Activated CD4-positive, alpha-beta T cell treated with anti-CD3 and anti-CD28 coated beads, Interleukin-2, amount 10 ng/mL, durations not matched to agents 24 days and 14 days (primary cell): Measurements from ENCODE around the gene RNASE13. TPM values are rescaled to one million over a fixed set of nuclear protein-coding genes. Genes with fewer than 3 reads are reported as not detected.

Experiments used
- DNase-seq: peaks from one replicate; pipeline ENCODE4 v3.0.0; 2022
- H3K27ac Mint-ChIP-seq: one replicate; pipeline ENCODE4 v1.8.0; 2022; ENCODE audit warnings: mild to moderate bottlenecking, mixed read lengths
- H3K27me3 Mint-ChIP-seq: one replicate; pipeline ENCODE4 v1.8.0; 2022; ENCODE audit warnings: mixed read lengths
- H3K36me3 Mint-ChIP-seq: one replicate; pipeline ENCODE4 v1.8.0; 2022; ENCODE audit warnings: low read depth, mild to moderate bottlenecking, mixed read lengths
- H3K4me1 Mint-ChIP-seq: one replicate; pipeline ENCODE4 v1.8.0; 2021; ENCODE audit warnings: mixed read lengths
- H3K4me3 Mint-ChIP-seq: one replicate; pipeline ENCODE4 v1.8.0; 2022; ENCODE audit warnings: mild to moderate bottlenecking, moderate library complexity, mixed read lengths
- H3K9me3 Mint-ChIP-seq: one replicate; pipeline ENCODE4 v1.8.0; 2021; ENCODE audit warnings: mixed read lengths
- intact Hi-C: fragments of 100-400 bp; cut with micrococcal nuclease; formaldehyde crosslinking; loops from one replicate; pipeline ENCODE4 v1.15.1; 2023
- total RNA-seq: library from RNA; stranded (reverse); gene quantifications from 2 replicates; pipeline ENCODE4 v1.2.3, GENCODE V29; 2022

Gene RNASE13
- total RNA-seq, 1 donor from 2014 or later = not detected

GRCh38 chr14:21057803-21058675 lies 23.4 kb upstream of the RNASE13 start, which contains the start of gene RNASE8:
Gene RNASE8, plus strand, starts transcription at chr14:21057822. Its CDS starts 71 bp downstream, at chr14:21057893.
- intact Hi-C loops = no loop called here
- Mint-ChIP-seq H3K9me3 (no peaks in the 10 kb centered on the region), H3K27ac (no peak within 1 kb of the TSS), H3K4me3 (no peak within 1 kb of the TSS), H3K36me3 (no peaks in the 10 kb centered on the region), H3K4me1 (peaks cover 3% of the 10 kb centered on the region), H3K27me3 (peaks cover 20% of the 10 kb centered on the region)
- no peak for DNase-seq

- peaks cover 3% of the 10 kb centered on the region for H3K4me1 Mint-ChIP-seq
- H3K4me3 Mint-ChIP-seq = no peak overlapping the region
- peaks cover 12% of the 10 kb centered on the region for H3K27me3 Mint-ChIP-seq
- H3K9me3 Mint-ChIP-seq = no peaks in the 10 kb centered on the region
- DNase-seq = no peak
- intact Hi-C loops = no loop called here
- no peak overlapping the region for H3K27ac Mint-ChIP-seq
- H3K36me3 Mint-ChIP-seq = no peaks in the 10 kb centered on the region
These were observed 22.0 kb upstream of the RNASE13 start for GRCh38 chr14:21056520-21057163.

- peaks cover 3% of the 10 kb centered on the region for H3K4me1 Mint-ChIP-seq
- peaks cover 8% of the 10 kb centered on the region for H3K27me3 Mint-ChIP-seq
- intact Hi-C loops = no loop called here
- H3K36me3 Mint-ChIP-seq = no peaks in the 10 kb centered on the region
- H3K27ac Mint-ChIP-seq = no peak overlapping the region
- H3K4me3 Mint-ChIP-seq = no peak overlapping the region
- DNase-seq = no peak
- H3K9me3 Mint-ChIP-seq = no peaks in the 10 kb centered on the region
These were observed 21.0 kb upstream of the RNASE13 start for GRCh38 chr14:21055432-21056117.

DNA sequence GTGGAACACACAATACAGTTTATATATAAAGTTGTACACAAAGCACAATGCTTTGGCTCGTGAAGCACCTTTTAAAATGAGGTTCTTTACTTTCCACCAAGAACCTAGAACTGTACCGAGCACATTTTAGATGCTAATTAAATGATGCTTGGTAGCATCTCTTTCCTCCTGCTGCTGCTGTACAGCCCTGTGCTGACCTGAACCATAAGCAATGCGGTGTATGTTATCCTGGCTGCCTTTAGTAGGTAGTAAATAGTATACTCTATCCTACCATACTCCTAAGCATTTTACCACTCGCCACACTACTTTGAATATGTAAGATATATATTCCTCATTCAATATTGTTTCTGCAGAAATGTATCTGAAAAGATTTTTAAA lies 20.1 kb upstream of the RNASE13 start:
- intact Hi-C loops = no loop called here
- no peaks in the 10 kb centered on the region for H3K36me3 Mint-ChIP-seq
- no peaks in the 10 kb centered on the region for H3K9me3 Mint-ChIP-seq
- no peak for DNase-seq
- H3K27ac Mint-ChIP-seq = no peak overlapping the region
- peaks cover 5% of the 10 kb centered on the region for H3K27me3 Mint-ChIP-seq
- no peak overlapping the region for H3K4me3 Mint-ChIP-seq
- H3K4me1 Mint-ChIP-seq = peaks cover 3% of the 10 kb centered on the region

- H3K27me3 Mint-ChIP-seq = peaks cover 5% of the 10 kb centered on the region
- intact Hi-C loops = no loop called here
- no peaks in the 10 kb centered on the region for H3K9me3 Mint-ChIP-seq
- no peak for DNase-seq
- H3K36me3 Mint-ChIP-seq = no peaks in the 10 kb centered on the region
- H3K4me1 Mint-ChIP-seq = peaks cover 3% of the 10 kb centered on the region
- H3K27ac Mint-ChIP-seq = no peak overlapping the region
- H3K4me3 Mint-ChIP-seq = no peak overlapping the region
These were observed 19.6 kb upstream of the RNASE13 start for GRCh38 chr14:21054123-21054767.

- Mint-ChIP-seq H3K27ac (no peak overlapping the region), H3K4me1 (peaks cover 3% of the 10 kb centered on the region), H3K27me3 (peaks cover 5% of the 10 kb centered on the region), H3K4me3 (no peak overlapping the region), H3K9me3 (no peaks in the 10 kb centered on the region), H3K36me3 (no peaks in the 10 kb centered on the region)
- DNase-seq = no peak
- intact Hi-C loops = no loop called here
These were observed 18.8 kb upstream of the RNASE13 start for GRCh38 chr14:21053184-21054122.

DNA sequence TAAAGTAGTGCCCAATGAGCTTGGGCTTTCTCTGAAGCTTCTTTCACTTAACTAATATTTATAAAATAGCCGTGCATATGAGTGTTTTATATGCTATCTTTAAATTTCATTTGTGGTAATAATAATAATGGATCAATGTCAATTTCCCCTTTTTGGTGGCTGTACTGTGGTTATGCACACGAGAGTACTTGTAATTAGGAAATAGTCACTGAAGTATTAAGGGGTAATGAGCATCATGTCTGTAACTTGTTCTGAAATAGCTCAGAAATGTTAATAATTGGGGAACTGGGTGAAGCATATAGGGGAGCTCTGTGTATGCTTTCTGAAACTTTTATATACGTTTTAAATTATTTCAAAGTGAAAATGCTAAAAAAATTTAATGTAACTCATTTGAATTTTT lies 16.0 kb upstream of the RNASE13 start:
- Mint-ChIP-seq H3K27me3 (peaks cover 13% of the 10 kb centered on the region), H3K36me3 (no peaks in the 10 kb centered on the region), H3K27ac (no peak overlapping the region), H3K4me3 (no peak overlapping the region), H3K4me1 (peaks cover 3% of the 10 kb centered on the region), H3K9me3 (no peaks in the 10 kb centered on the region)
- intact Hi-C loops = no loop called here
- DNase-seq = no peak

DNA sequence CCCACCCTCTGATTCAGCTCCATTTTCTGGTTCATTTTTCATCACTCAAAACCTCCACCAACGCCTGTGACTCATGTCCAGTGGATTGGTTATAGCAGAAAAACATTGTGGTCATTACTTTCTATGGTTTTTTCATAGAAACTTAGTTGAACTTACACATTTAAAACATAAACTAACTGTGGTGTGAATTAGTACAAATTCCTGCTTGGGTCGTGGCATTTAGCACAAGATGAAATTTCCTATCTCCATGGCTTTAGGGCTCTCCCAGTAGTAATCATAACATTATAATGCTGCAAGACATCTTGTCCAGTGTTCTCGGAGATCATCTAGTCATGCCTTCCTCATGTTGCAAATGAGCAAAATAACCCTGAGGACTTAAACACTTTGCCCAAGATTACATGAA lies 14.7 kb upstream of the RNASE13 start:
- Mint-ChIP-seq H3K4me3 (no peak overlapping the region), H3K27me3 (peaks cover 26% of the 10 kb centered on the region), H3K4me1 (peaks cover 3% of the 10 kb centered on the region), H3K36me3 (no peaks in the 10 kb centered on the region), H3K27ac (no peak overlapping the region), H3K9me3 (no peaks in the 10 kb centered on the region)
- DNase-seq = no peak
- intact Hi-C loops = no loop called here

- no peaks in the 10 kb centered on the region for H3K4me1 Mint-ChIP-seq
- H3K27me3 Mint-ChIP-seq = peaks cover 28% of the 10 kb centered on the region
- intact Hi-C loops = no loop called here
- no peaks in the 10 kb centered on the region for H3K36me3 Mint-ChIP-seq
- DNase-seq = no peak
- H3K9me3 Mint-ChIP-seq = no peaks in the 10 kb centered on the region
- H3K4me3 Mint-ChIP-seq = no peak overlapping the region
- H3K27ac Mint-ChIP-seq = no peak overlapping the region
These were observed 14.0 kb upstream of the RNASE13 start for GRCh38 chr14:21048638-21049037.

- H3K27ac Mint-ChIP-seq = no peak overlapping the region
- H3K27me3 Mint-ChIP-seq = peaks cover 36% of the 10 kb centered on the region
- H3K36me3 Mint-ChIP-seq = no peaks in the 10 kb centered on the region
- H3K4me3 Mint-ChIP-seq = no peak overlapping the region
- DNase-seq = no peak
- H3K4me1 Mint-ChIP-seq = no peaks in the 10 kb centered on the region
- intact Hi-C loops = no loop called here
- H3K9me3 Mint-ChIP-seq = no peaks in the 10 kb centered on the region
These were observed 12.8 kb upstream of the RNASE13 start for GRCh38 chr14:21047378-21047781.

GRCh38 chr14:21043974-21044618 lies 9.5 kb upstream of the RNASE13 start:
- Mint-ChIP-seq H3K36me3 (no peaks in the 10 kb centered on the region), H3K27me3 (peaks cover 40% of the 10 kb centered on the region), H3K4me3 (no peak overlapping the region), H3K27ac (no peak overlapping the region), H3K4me1 (no peaks in the 10 kb centered on the region), H3K9me3 (no peaks in the 10 kb centered on the region)
- intact Hi-C loops = no loop called here
- no peak for DNase-seq

GRCh38 chr14:21043387-21043973 lies 8.9 kb upstream of the RNASE13 start:
- Mint-ChIP-seq H3K27me3 (peaks cover 39% of the 10 kb centered on the region), H3K27ac (no peak overlapping the region), H3K36me3 (no peaks in the 10 kb centered on the region), H3K4me1 (no peaks in the 10 kb centered on the region), H3K9me3 (no peaks in the 10 kb centered on the region), H3K4me3 (no peak overlapping the region)
- DNase-seq = no peak
- intact Hi-C loops = no loop called here
